Purkinje cell (primary cell): Measurements from ENCODE around the gene DAO. TPM values are rescaled to one million over a fixed set of nuclear protein-coding genes. Genes with fewer than 3 reads are reported as not detected.

ENCODE experiments used
- polyA plus RNA-seq: library from polyadenylated mRNA; unstranded; fragments of >200 nt; fragmentation: Nextera tagmentation; gene quantifications from 2 replicates; pipeline ENCODE4 v1.2.1, GENCODE V29; 2014

Gene DAO
- polyA plus RNA-seq: 35.0 and 35.5 TPM in 2 replicates

GRCh38 chr12:108879615-108880254 is at the start of gene DAO:
Gene DAO, plus strand, starts transcription at chr12:108880092. Its CDS starts 4,915 bp downstream, at chr12:108885007.

Other genes with a start within 250 kb of the DAO start
- gene SELPLG, start 246.2 kb upstream of the DAO start, polyA plus RNA-seq: not detected in 2 replicates
- gene CORO1C, start 148.6 kb upstream of the DAO start, polyA plus RNA-seq: 25.7 and 27.9 TPM in 2 replicates
- 0.14 and 2.8 TPM in 2 replicates for gene SSH1, start 22.5 kb upstream of the DAO start, polyA plus RNA-seq
- 2.7 and 6.5 TPM in 2 replicates for gene SVOP, start 141.0 kb downstream of the DAO start, polyA plus RNA-seq
- gene USP30, start 172.5 kb downstream of the DAO start, polyA plus RNA-seq: 14.0 and 14.3 TPM in 2 replicates
- 4.3 and 5.4 TPM in 2 replicates for gene ALKBH2, start 213.4 kb downstream of the DAO start, polyA plus RNA-seq
- 4.8 and 5.2 TPM in 2 replicates for gene UNG, start 217.5 kb downstream of the DAO start, polyA plus RNA-seq
- gene ACACB, start 236.5 kb downstream of the DAO start, polyA plus RNA-seq: 0.40 and 2.9 TPM in 2 replicates